ENCODE results near the gene OR2A25.

Gene OR2A25

GRCh38 chr7:144118341-144118740 lies 48.7 kb downstream of the OR2A25 start:
- TF ChIP-seq CTCF (IDR thresholded peaks at IDR 0.05; ENCODE audit: low read depth, low read length, missing control alignments): no peak
- DNase-seq (ENCODE audit: low read depth): no peak
- H3K4me3 ChIP-seq (ENCODE audit: low read depth, low read length): no peak overlapping the region

GRCh38 chr7:144122876-144123275 lies 53.3 kb downstream of the OR2A25 start, which contains the start of gene OR2A14:
Gene OR2A14, plus strand, starts transcription at chr7:144123176. Its CDS starts 5,937 bp downstream, at chr7:144129113.
- no peak within 1 kb of the TSS for H3K4me3 ChIP-seq (ENCODE audit: low read depth, low read length)
- no peak for DNase-seq (ENCODE audit: low read depth)
- no peak for TF ChIP-seq CTCF (IDR thresholded peaks at IDR 0.05; ENCODE audit: low read depth, low read length, missing control alignments)
